Calu3 (cell line): ENCODE data around the gene OXER1. TPM values are rescaled to one million over a fixed set of nuclear protein-coding genes. Genes with fewer than 3 reads are reported as not detected.

Source experiments
- BruUV-seq: library from RNA; stranded (reverse); fragments of 400-500 nt; replicated peaks from 2 replicates; lab custom pipeline; 2021; lab: Mats Ljungman, UMichigan
- CTCF ChIA-PET: fragments of 300-600 bp; sonication (Branson Sonifier 250); formaldehyde crosslinking; loops from one replicate; lab custom pipeline; 2022; ENCODE audit warnings: antibody characterized with exemption; lab: Charles Lee
- DNase-seq: peaks from one replicate; pipeline ENCODE4 v3.0.0; 2022
- H3K27ac Mint-ChIP-seq: one replicate; pipeline ENCODE4 v1.8.0; 2022; ENCODE audit warnings: mixed read lengths; ENCODE audit not compliant: unreplicated experiment
- H3K27me3 Mint-ChIP-seq: one replicate; pipeline ENCODE4 v1.8.0; 2022; ENCODE audit warnings: mixed read lengths; ENCODE audit not compliant: unreplicated experiment
- H3K36me3 Mint-ChIP-seq: one replicate; pipeline ENCODE4 v1.8.0; 2022; ENCODE audit warnings: mild to moderate bottlenecking, moderate library complexity, mixed read lengths; ENCODE audit not compliant: insufficient read depth, unreplicated experiment
- H3K4me1 Mint-ChIP-seq: one replicate; pipeline ENCODE4 v1.8.0; 2022; ENCODE audit warnings: mild to moderate bottlenecking, low read depth, mixed read lengths; ENCODE audit not compliant: unreplicated experiment
- H3K4me3 Mint-ChIP-seq: one replicate; pipeline ENCODE4 v1.8.0; 2022; ENCODE audit warnings: mild to moderate bottlenecking, low read depth, moderate library complexity, mixed read lengths; ENCODE audit not compliant: unreplicated experiment
- H3K9me3 Mint-ChIP-seq: one replicate; pipeline ENCODE4 v1.8.0; 2022; ENCODE audit warnings: low read depth, mixed read lengths; ENCODE audit not compliant: unreplicated experiment
- CTCF ChIP-seq: fragments of 200-600 bp; IDR thresholded peaks from one replicate; pipeline ENCODE4 v1.8.0; 2022; ENCODE audit warnings: antibody characterized with exemption; ENCODE audit not compliant: unreplicated experiment
- intact Hi-C: fragments of 100-400 bp; cut with micrococcal nuclease; formaldehyde crosslinking; loops from one replicate; pipeline ENCODE4 v1.10.0; 2022; ENCODE audit not compliant: unreplicated experiment
- total RNA-seq: library from RNA; stranded (reverse); gene quantifications from 2 replicates; pipeline ENCODE4 v1.2.3, GENCODE V29; 2022

Gene OXER1
- total RNA-seq, 1 experiment from 2014 or later, result 0.59 TPM

- H3K27me3 Mint-ChIP-seq, result no peaks in the 10 kb centered on the region
- CTCF ChIA-PET, result no interaction called here
- H3K4me1 Mint-ChIP-seq, result no peaks in the 10 kb centered on the region
- peaks cover 2% of the 10 kb centered on the region for H3K9me3 Mint-ChIP-seq
- no peak for TF ChIP-seq CTCF
- intact Hi-C loops, result no loop called here
- no peak overlapping the region for H3K4me3 Mint-ChIP-seq
- DNase-seq, result no peak
- BruUV-seq, result no TSS peak
- no peaks in the 10 kb centered on the region for H3K36me3 Mint-ChIP-seq
- no peak overlapping the region for H3K27ac Mint-ChIP-seq
These were observed 11.6 kb downstream of the OXER1 start for GRCh38 chr2:42752314-42752713.

GRCh38 chr2:42748840-42749239 lies 15.1 kb downstream of the OXER1 start:
- H3K4me3 Mint-ChIP-seq, result no peak overlapping the region
- no peak for TF ChIP-seq CTCF
- no peak overlapping the region for H3K27ac Mint-ChIP-seq
- H3K36me3 Mint-ChIP-seq, result no peaks in the 10 kb centered on the region
- H3K27me3 Mint-ChIP-seq, result no peaks in the 10 kb centered on the region
- no peaks in the 10 kb centered on the region for H3K4me1 Mint-ChIP-seq
- CTCF ChIA-PET, result no interaction called here
- peaks cover 2% of the 10 kb centered on the region for H3K9me3 Mint-ChIP-seq
- no peak for DNase-seq
- intact Hi-C loops, result no loop called here
- no TSS peak for BruUV-seq

GRCh38 chr2:42747422-42747821 lies 16.5 kb downstream of the OXER1 start:
- TF ChIP-seq CTCF, result no peak
- no peaks in the 10 kb centered on the region for H3K36me3 Mint-ChIP-seq
- intact Hi-C loops, result no loop called here
- peaks cover 2% of the 10 kb centered on the region for H3K9me3 Mint-ChIP-seq
- CTCF ChIA-PET, result interaction anchor here (0.7 kb wide), 2 partner anchors 47 to 1559 kb away, joined by 3 to 6 read pairs; no protein-coding TSS in a partner anchor
- no peaks in the 10 kb centered on the region for H3K4me1 Mint-ChIP-seq
- no TSS peak for BruUV-seq
- H3K4me3 Mint-ChIP-seq, result no peak overlapping the region
- H3K27me3 Mint-ChIP-seq, result no peaks in the 10 kb centered on the region
- DNase-seq, result no peak
- no peak overlapping the region for H3K27ac Mint-ChIP-seq

- H3K9me3 Mint-ChIP-seq, result no peaks in the 10 kb centered on the region
- no peak for DNase-seq
- no peaks in the 10 kb centered on the region for H3K27me3 Mint-ChIP-seq
- intact Hi-C loops, result no loop called here
- no TSS peak for BruUV-seq
- TF ChIP-seq CTCF, result no peak
- H3K27ac Mint-ChIP-seq, result no peak overlapping the region
- H3K4me3 Mint-ChIP-seq, result no peak overlapping the region
- H3K36me3 Mint-ChIP-seq, result no peaks in the 10 kb centered on the region
- CTCF ChIA-PET, result interaction anchor here (0.5 to 1.5 kb wide), 2 partner anchors 13 to 163 kb away, joined by 3 to 4 read pairs; no protein-coding TSS in a partner anchor
- no peaks in the 10 kb centered on the region for H3K4me1 Mint-ChIP-seq
These were observed 19.3 kb downstream of the OXER1 start for GRCh38 chr2:42744545-42745082.
